Hematopoietic multipotent progenitor cell treated with erythropoietin and hydrocortisone succinate and interleukin-3 and kit ligand, for 15 days (in vitro differentiated cells): ENCODE results near the gene NEK2.
"Not testable (repeated sequence)": the region's sequence is repeated elsewhere in the genome, so short reads cannot be mapped to it uniquely, and the experiment has no call there.

Source experiments
- DNase-seq: peaks from one replicate; pipeline ENCODE4 v3.0.0-alpha.2; 2015; ENCODE audit warnings: low spot score

The NEK2 gene

DNA sequence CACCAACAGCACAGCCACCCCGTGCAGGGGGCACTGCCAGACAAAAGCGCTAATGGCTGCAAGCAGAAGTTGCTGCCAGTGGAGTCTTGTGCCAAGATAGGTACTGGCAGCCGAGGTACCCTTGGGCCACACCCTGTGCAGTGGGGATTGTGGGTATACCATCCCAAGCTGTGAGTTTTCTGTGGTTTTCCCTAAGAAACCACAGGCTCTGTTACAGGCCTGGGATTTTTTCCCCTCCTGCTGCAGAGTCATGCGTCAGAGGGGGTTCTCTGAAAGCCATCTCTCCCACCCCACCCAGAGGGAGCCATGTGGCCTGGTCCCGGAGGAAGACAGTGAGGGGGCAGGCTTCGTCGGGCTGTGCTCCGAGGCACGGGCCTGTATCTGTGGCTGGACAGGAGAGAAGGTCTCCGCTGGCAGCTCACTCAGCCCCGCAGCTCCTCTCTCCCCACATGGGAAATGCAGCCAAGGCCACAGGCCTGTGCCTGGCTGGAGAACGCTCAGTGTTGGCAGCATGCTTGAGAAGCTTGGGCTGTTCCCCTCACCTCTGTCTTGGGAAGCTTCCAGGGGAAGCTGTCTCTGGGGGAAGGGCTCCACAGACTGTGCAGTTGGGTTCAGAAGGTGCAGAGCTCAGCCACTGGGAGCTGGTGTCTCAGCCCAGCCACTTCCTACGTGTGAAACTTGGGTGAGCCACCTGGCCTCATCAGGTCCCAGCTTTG is 42.5 kb downstream of the NEK2 start:
- no peak for DNase-seq

DNA sequence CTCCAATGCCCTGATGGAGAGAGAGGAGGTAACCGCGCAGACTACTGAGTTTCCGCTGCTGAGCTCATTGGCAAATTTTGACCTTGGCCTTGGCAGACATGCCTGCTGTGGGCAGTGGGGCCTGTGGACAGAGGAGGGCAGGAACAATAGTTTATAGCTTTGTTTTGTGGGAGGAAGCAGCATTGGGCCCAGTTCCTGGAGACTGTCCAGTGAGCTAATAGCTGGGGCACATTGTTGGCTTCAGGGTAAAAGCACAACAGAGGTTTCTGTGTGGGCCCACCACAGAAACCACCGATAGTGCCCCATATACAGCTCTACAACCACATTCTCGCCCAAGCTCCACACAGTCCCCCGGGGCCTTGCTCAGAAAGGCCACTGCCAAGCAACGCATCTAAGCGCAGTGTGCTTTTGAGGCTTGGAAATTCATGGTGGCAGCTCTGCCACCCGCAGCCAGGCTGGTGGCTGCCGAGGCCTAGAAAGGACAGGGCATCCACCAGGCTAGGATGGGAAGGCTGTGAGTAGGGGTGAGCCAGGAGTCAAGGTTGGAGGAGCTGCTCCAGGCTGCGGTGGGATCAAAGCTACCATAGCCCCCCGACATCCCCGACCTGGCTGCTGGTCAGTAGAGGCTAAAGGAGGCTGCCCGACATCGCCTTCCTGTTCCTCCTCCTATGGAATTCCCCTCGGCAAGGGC is 43.2 kb downstream of the NEK2 start:
- no peak for DNase-seq

DNA sequence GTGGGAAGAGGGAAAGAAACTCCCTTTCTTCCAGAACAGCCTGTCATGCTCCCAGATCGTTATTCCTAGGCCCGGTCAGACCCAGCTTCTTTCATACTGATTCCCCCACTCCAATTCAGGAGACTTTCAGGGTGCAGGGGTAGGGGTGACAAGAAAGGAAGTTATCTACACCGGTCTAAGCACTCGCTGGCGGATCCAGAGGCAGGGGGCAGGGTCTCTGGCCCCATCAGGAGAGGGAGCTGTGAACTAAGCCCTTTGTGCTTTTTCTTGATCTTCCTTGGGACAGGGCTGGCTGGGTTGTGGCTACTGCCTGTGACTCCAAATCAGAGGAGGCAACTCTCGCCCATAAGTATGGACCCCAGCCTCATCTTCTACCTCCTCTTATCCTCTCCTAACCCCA is 44.3 kb downstream of the NEK2 start:
- DNase-seq, result no peak

DNA sequence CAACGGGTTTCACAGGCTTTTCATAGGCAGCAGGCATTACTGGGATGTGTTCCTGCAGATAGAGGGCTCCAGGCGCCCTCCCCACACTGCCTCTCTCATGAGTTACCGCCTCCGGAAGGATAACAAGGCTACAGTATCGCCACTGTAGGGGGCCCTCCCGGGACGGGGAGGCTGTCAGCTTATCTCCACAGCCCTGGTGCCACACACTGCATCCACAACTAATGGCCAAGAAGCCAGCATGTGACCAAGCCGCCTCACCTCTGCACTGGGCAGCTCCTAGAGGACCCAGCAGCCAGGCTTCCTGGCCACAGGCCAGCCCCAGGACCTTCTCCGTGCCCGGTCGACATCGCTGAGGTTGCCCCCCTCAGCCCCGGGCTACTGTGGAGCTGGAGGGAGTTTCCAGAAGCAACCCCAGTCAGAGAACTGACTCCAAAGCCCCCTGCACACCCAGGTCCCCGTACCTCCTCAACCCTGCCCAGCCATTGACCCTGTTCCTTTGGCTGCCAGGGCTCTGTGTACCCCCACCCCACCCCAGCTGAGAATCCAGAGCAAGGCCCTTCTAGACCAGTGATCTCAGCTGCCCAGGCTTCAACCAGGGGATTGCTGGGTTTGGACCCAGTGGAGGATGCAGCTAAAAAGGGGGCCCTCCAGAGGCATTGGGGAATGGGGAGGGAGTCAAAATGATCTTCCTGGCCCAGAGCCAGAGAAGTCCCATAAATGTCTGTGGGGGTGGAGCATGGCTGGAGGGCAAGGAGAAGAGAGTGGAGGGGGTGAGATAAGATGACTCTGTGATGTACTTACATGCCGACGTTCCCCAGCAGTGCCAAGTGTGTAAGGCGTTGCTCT is 45.0 kb downstream of the NEK2 start:
- DNase-seq, result peak; percentile 84

DNA sequence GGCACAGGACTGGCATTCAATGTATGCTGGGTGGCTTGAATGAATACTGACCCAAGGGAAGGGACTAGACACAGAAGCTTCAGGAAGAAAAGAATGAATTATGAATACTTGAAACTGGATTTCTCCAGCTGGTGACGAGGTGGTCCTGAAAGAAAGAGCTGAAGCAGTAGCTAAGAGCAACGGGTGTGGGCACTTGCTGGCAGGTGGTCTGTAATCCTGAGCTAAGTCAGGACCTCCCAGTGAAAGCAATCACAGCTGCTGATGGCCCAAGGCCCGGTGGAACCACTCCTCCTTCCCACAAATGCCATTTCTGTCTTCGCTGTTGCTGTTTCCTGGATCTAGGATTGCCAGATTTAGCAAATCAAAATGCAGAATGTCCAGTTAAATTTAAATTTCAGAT is 47.0 kb downstream of the NEK2 start:
- no peak for DNase-seq

DNA sequence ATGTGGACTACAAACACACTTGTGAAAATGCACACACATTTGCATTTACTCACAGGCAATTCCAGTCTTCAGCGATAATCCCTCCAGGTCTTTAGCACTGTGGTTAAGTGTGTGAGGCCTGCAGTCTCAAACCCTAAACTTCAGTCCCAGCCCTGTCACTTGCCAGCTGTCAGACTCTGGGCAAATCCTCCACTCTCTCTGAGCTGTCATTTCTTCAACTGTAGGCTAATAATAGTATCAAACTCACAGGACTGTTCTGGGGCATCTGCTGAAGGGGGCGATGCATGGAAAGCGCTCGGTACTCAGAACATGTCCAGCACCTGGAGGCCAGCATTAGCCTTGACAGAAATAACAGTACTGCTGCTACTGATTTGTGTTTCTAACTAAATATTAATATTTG is 48.2 kb downstream of the NEK2 start:
- no peak for DNase-seq

DNA sequence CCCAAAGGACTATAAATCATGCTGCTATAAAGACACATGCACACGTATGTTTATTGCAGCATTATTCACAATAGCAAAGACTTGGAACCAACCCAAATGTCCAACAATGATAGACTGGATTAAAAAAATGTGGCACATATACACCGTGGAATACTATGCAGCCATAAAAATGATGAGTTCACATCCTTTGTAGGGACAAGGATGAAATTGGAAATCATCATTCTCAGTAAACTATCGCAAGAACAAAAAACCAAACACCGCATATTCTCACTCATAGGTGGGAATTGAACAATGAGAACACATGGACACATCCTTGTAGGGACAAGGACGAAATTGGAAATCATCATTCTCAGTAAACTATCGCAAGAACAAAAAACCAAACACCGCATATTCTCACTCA is 49.6 kb downstream of the NEK2 start:
- not testable (repeated sequence) for DNase-seq

DNA sequence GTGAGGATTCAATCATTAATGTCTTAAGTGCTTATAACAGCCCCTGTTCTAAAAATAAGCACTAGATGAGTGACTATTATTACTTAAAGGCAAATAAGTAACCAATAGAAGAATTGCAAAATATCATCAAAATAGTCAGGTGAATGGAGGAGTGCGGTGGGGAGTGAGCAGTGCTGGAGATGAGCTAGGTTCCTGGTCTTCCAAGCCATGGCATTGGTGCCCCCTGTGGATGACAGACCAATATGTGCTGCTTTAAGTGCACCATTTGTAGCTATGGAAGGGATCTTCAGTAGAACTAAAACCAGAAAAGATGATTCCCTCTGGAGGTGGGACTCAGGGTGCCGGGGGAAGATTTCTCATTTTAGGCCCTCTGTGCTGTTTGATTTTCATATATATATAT is 50.4 kb downstream of the NEK2 start:
- DNase-seq, result peak; percentile 72

DNA sequence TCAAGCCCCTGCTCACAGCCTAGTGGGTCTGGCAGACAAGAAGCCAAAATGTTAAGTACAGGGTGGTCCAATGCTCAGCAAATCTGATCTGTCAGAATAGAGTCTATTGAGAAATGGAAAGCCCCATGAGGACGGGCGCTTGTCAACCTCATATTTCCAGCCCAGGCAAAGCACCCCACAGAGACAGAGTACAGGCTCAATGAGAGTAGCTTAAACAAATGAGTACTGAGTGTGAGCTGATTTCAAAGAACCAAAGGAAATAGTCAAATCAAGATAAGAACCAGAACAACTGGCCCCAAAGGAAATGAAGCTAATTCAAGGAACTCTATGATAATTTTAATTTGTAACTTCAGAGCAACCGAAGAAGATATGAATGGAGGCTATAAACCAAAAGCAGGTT is 51.9 kb downstream of the NEK2 start:
- no peak for DNase-seq

DNA sequence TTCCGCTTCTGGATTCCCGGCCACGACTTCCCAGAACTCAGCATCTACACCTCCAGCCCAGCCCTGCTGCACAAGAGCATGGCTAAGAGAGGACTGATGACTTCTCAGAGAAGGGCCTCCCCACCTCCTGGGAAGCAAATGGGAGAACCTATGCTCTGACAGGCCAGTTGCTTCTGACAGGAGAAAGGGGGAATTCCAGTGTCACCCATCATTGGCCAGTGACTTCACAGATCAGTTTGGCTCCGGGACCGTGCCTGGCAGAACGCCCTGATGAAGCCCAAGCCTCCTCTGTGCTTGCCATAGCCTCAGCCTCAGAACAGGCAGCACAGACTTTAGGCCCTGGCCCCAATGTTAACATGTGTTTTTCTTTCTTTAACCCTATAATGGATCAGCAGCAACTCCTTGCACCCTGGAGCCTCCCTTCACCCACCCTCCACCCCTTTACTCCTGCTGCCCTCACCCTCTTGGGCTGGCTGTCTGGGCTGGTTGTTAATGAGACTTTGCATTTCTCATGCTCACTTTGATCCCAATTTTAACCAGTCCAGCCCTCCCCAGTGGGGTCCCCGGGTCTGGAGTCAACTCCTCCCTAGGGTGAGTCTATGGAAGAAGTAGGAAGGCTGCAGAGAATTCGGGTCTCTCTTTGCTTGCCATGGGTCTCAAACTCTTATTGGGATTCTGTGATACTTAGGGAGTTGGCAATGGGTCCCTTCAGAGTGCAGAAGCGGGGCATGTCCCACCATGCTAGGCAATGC is 53.8 kb downstream of the NEK2 start:
- DNase-seq, result no peak

DNA sequence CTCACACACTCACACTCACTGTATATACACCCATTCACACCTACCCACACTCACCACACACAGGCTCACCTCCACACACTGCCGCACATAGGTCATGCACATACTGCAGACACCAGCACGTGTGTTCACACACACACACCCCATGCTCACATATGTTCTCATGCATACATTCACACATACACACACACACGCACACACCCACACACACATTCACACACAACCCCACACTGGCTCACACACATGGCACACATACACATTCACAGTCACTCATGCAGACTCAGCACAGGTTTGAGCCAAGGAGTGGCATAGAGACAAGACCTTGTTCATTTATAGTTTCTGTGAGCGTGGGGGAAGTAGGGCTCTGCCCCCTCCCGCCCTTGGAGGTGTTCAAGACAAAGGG is 55.3 kb downstream of the NEK2 start:
- no peak for DNase-seq

DNA sequence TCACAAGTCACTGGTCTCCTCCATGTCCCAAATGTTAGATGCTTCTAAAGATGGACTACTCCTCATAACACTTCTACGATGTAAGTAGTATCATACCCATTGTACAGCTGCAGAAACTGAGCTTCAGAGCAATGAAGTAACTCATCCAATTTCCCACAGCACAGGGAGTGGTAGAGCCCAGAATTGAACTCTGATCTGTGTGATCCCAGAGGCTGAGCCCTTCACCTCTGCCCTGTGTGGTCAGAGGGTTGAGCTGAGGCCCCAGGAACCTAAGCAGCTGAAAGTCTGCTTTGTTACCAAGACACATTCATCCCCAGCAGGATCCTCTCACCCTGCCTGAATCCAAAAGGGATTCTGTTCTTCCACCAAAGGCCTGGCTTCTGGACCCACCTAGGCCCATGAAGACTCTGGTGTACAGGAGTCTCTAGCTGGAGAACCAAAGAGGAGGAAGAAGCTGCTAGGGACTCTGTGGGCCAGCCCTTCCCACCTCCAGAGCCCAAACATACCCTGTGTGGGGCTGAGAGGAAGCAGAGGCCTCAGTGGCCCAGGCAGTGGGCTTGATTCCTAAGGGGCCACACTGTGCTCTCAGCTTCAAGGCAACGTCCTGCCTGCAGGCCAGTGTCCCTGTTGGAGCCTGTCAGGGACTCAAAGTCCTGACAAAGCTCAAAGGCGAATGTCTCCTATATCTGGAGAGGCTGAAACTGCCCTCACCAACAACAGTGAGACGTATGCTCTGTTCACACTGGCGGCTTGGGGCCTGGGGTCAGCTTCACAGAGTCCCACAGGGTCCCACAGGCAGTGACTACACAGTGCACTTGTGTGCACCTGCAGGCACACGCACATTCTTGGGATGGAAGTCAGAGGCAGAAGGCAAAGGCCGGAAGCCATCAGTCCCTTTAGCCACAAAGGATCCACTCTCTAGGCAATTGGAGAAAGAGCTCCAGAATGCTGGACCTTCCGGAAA is 56.1 kb downstream of the NEK2 start:
- DNase-seq, result no peak

DNA sequence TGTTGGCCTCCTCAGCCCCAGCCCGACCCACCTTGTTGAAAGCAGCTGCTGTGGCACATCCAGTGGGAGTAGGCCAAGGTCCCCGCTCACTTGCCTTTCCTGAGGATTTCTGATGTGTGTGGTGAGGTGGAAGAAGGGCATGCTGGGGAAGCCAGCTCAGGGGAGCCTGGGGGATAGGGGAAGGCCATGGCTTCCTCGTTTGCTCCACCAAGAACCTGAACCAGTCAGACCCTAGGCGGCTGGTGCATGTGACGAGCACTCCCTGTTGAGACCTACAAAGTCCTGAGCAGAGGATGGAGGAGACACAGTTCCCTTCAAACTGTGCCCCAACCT is 58.5 kb downstream of the NEK2 start:
- no peak for DNase-seq

DNA sequence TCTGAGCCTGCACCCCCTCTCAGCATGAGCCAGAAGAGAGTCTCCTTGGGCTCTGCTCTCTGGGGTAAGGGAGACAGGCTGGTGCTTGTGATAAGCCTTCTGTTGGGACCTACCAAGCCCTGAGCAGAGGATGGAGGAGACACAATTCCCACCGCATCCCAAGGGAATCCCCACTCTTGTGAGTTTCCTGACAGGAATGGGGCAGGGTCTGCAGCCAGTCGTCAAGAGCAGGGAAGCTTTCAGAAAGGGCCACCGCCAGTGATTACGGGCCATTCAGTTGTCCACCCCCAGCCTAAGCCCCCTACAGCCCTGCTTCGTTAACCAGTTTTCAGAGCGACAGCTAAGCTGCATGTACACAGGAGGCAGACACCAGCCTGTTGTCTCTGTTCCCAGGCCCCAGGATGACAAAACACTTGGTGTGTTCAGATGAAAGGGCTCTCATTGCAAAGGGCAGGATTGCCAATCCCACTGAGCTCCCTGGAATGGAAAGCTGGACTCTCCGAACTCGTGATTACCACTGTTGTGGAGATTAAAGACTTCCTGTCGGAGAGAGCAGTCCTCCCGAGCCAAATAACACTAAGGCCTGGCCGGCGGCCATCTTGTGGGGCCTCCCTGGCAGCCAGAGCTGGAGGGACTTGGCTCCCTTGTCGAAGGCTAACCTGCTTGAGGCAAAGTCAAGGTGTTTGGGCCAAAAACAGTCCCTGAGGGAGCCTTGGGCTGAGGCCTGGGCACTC is 59.0 kb downstream of the NEK2 start:
- no peak for DNase-seq

DNA sequence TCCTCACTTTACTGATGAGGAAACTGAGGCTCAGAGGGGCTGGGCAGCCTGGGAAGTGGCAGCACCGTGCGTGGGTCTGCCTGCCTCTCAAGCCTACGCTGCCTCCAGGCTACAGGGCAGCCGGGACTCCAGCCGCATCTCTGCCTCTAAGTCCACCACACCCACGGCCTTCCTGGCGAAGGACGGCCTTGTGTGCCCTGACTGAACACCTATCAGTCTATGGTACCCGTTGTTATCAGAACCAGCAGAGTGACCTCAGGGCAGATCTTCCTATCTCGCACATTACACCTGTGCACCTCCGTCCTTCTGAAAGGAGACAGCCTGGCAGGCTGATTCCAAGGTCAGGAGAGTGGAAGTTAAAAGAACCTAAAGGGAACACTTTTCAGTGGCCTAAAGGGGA is 60.8 kb downstream of the NEK2 start:
- peak; percentile 82 for DNase-seq

DNA sequence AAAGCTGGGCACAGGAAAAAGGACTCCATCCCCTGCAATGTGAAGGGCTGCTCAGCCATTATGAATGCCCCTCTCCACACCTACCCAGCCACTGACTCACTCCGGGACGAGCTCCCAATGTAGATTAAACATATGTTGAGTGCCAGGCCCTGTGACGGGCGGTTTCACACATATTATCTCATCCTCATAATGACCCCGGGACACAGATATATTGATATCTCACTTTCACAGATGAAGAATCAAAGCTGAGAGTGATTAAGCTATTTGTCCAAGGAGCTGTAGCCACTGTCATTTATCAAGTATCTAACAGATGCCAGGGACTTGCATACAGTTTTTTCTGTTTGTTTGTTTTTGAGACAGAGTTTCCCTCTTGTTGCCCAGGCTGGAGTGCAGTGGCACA is 61.5 kb downstream of the NEK2 start:
- peak; percentile 92 for DNase-seq

DNA sequence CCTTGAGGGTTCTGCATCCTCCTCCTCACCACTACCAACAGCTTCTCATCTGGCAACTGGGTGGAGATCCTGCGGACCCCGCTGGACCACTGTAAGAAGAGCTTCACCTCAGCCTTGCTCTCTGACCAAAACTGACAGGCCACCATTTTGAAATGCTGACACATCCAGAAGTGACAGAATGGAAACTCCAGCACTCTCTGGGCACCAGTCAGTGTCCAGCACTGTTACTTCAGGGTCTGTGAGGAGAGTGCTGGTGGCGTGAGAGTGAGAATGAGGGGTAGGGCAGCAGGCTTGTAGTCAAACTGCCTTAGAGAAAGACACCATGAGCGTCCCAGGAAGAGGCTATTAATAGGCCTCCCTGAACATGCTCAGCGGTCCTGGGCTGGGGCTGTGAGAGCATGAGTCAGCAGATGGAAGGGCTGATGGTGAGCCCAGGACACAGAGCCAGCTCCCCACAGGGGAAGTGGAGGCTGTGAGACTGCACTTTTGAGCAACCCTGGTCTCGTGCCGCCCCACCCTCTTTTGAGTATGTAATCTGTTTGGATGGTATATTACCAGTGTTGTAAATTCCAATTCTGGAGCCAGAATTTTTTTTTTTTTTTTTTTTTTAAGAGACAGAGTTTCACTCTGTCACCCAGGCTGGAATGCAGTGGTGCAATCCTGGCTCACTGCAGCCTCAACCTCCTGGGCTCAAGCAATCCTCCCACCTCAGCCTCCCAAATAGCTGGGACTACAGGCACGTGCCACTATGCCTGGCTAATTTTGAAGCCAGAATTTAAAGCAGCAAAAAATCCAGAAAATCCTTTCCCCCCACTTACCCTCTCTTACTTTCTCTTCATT is 62.1 kb downstream of the NEK2 start:
- DNase-seq, result peak; percentile 97

DNA sequence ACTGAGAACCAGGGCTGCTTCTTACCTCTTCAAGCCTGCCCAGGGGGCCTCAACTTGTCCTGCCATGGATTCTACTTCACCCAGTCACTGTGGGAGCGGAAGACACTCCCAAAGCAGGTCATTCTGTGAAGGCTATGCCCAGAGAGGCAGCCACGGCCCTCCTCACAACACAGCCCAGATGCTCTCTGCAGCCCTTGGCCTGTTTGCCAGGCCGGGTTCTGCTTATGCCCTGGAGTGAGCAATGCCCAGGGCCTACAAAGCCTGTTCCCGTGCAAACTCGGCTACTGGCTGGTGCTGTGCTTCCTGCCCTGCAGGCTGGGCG is 62.7 kb downstream of the NEK2 start:
- peak; percentile 30 for DNase-seq
